Peyer's patch (tissue), 4 donors: ENCODE measurements around the gene MEGF6. TPM values are rescaled to one million over a fixed set of nuclear protein-coding genes. Genes with fewer than 3 reads are reported as not detected.

Source experiments
- DNase-seq, 3 donors: peaks; one replicate each; pipeline ENCODE4 v3.0.0-alpha.2; 2017 to 2019
- H3K27ac ChIP-seq, 4 donors: fragments of 200-600 bp; sonication (generic); one replicate each; pipeline ENCODE4 v1.5.1; 2016 to 2019
- H3K27me3 ChIP-seq, 2 donors: fragments of 200-600 bp; sonication (generic); one replicate each; pipeline ENCODE4 v1.5.1; 2019
- H3K36me3 ChIP-seq, 3 donors: fragments of 200-600 bp; sonication (generic); one replicate each; pipeline ENCODE4 v1.5.1; 2016 to 2019
- H3K4me1 ChIP-seq, 4 donors: fragments of 200-600 bp; sonication (generic); one replicate each; pipeline ENCODE4 v1.5.1; 2016 to 2019
- H3K4me3 ChIP-seq, 4 donors: fragments of 200-600 bp; sonication (generic); 1 replicate in 3 of 4; 2 replicates in 1 of 4; pipeline ENCODE4 v1.5.1; 2016 to 2019; ENCODE audit warnings: mild to moderate bottlenecking in 1 of 4
- H3K9me3 ChIP-seq, 4 donors: fragments of 200-600 bp; sonication (generic); one replicate each; pipeline ENCODE4 v1.5.1; 2016 to 2019; ENCODE audit warnings: mild to moderate bottlenecking in 1 of 4
- CTCF ChIP-seq, 6 experiments: fragments of 450-650 bp in 4 of 6; fragments of 200-600 bp in 2 of 6; sonication (generic) in 1 of 6; IDR thresholded peaks; one replicate each; pipeline ENCODE4 v1.5.1; 2017 to 2019; ENCODE audit warnings: antibody characterized with exemption in 6 of 6, mild to moderate bottlenecking in 3 of 6, moderate library complexity in 1 of 6
- POLR2A ChIP-seq, 2 donors: fragments of 450-650 bp; IDR thresholded peaks; one replicate each; pipeline ENCODE4 v1.5.1; 2017; ENCODE audit warnings: antibody characterized with exemption in 2 of 2, mild to moderate bottlenecking in 2 of 2, moderate library complexity in 2 of 2
- total RNA-seq, 4 donors: library from RNA; depleted of rRNA; stranded (reverse); fragments of >200 nt; gene quantifications; one replicate each; pipeline ENCODE4 v1.1.0, GENCODE V29; 2016

Gene MEGF6
- total RNA-seq, 4 donors from 2014 or later, result 2.5 to 61.1 (median 11.1) TPM

GRCh38 chr1:3599816-3600215 lies 11.5 kb downstream of the MEGF6 start:
- Histone ChIP-seq H3K27me3 (no peaks in the 10 kb centered on the region), H3K27ac (no peak overlapping the region), H3K4me3 (no peak overlapping the region), H3K36me3 (no peaks in the 10 kb centered on the region), H3K9me3 (no peaks in the 10 kb centered on the region), H3K4me1 (peaks cover 0 to 25% (median 21%) of the 10 kb centered on the region in 4 donors)
- TF ChIP-seq POLR2A (IDR thresholded peaks at IDR 0.05) (no peak), CTCF (IDR thresholded peaks at IDR 0.05) (no peak)
- no peak for DNase-seq

- TF ChIP-seq POLR2A (IDR thresholded peaks at IDR 0.05), result no peak
- no peak for TF ChIP-seq CTCF (IDR thresholded peaks at IDR 0.05)
- DNase-seq, result no peak
- Histone ChIP-seq H3K9me3 (no peaks in the 10 kb centered on the region), H3K36me3 (no peaks in the 10 kb centered on the region), H3K4me1 (peaks cover 0 to 25% (median 21%) of the 10 kb centered on the region in 4 donors), H3K27me3 (no peaks in the 10 kb centered on the region), H3K27ac (no peak overlapping the region), H3K4me3 (no peak overlapping the region)
Observed at GRCh38 chr1:3599286-3599811, 12.0 kb downstream of the MEGF6 start.

- no peak for DNase-seq
- TF ChIP-seq POLR2A (IDR thresholded peaks at IDR 0.05), result no peak
- TF ChIP-seq CTCF (IDR thresholded peaks at IDR 0.05), result no peak
- H3K4me1 ChIP-seq, result peaks cover 0 to 25% (median 21%) of the 10 kb centered on the region in 4 donors
- H3K36me3 ChIP-seq, result no peaks in the 10 kb centered on the region
- peak overlapping the region in 2 of 4 donors; percentile 9 to 17 for H3K4me3 ChIP-seq
- H3K27me3 ChIP-seq, result no peaks in the 10 kb centered on the region
- no peaks in the 10 kb centered on the region for H3K9me3 ChIP-seq
- H3K27ac ChIP-seq, result no peak overlapping the region
Observed at GRCh38 chr1:3598522-3599285, 12.6 kb downstream of the MEGF6 start.

- H3K4me3 ChIP-seq, result peak overlapping the region in 2 of 4 donors; percentile 9 to 17
Observed at GRCh38 chr1:3598051-3598491, 13.2 kb downstream of the MEGF6 start.

GRCh38 chr1:3597599-3597964 lies 13.7 kb downstream of the MEGF6 start:
- Histone ChIP-seq H3K4me3 (no peak overlapping the region), H3K27ac (peak overlapping the region in 1 of 4 donors; percentile 25), H3K27me3 (no peaks in the 10 kb centered on the region), H3K36me3 (no peaks in the 10 kb centered on the region), H3K4me1 (peaks cover 0 to 25% (median 21%) of the 10 kb centered on the region in 4 donors), H3K9me3 (no peaks in the 10 kb centered on the region)
- TF ChIP-seq POLR2A (IDR thresholded peaks at IDR 0.05) (no peak), CTCF (IDR thresholded peaks at IDR 0.05) (no peak)
- peak in 1 of 3 donors; percentile 39 for DNase-seq

More at GRCh38 chr1:3598051-3598491, 13.2 kb downstream of the MEGF6 start:
- peak in 1 of 3 donors; percentile 20 for DNase-seq
- Histone ChIP-seq H3K36me3 (no peaks in the 10 kb centered on the region), H3K4me1 (peaks cover 0 to 25% (median 21%) of the 10 kb centered on the region in 4 donors), H3K27me3 (no peaks in the 10 kb centered on the region), H3K27ac (peak overlapping the region in 1 of 4 donors; percentile 25), H3K9me3 (no peaks in the 10 kb centered on the region)
- no peak for TF ChIP-seq POLR2A (IDR thresholded peaks at IDR 0.05)
- TF ChIP-seq CTCF (IDR thresholded peaks at IDR 0.05), result no peak
